HT-29 (cell line): Measurements from ENCODE around the gene ASTN2. TPM values are rescaled to one million over a fixed set of nuclear protein-coding genes. Genes with fewer than 3 reads are reported as not detected.

ENCODE experiments used
- DNase-seq: peaks from one replicate; pipeline ENCODE4 v3.0.0-alpha.2; 2015; ENCODE audit warnings: low spot score
- total RNA-seq: library from RNA; depleted of rRNA; stranded (reverse); fragments of >200 nt; shearing (Covaris generic); gene quantifications from 2 replicates; pipeline ENCODE4 v1.2.3, GENCODE V29; 2014

ASTN2 gene
- total RNA-seq, 1 experiment from 2014 or later = 4.0 TPM

GRCh38 chr9:116817762-116818161, 597.1 kb downstream of the ASTN2 start:
- no peak for DNase-seq

GRCh38 chr9:116816484-116816883, 598.4 kb downstream of the ASTN2 start:
- no peak for DNase-seq

GRCh38 chr9:116815835-116816234, 599.0 kb downstream of the ASTN2 start:
- no peak for DNase-seq

GRCh38 chr9:116813031-116813300, 601.9 kb downstream of the ASTN2 start:
- no peak for DNase-seq

GRCh38 chr9:116812231-116813030, 602.4 kb downstream of the ASTN2 start:
- no peak for DNase-seq

GRCh38 chr9:116809656-116810055, 605.2 kb downstream of the ASTN2 start:
- DNase-seq = no peak

GRCh38 chr9:116806075-116806474, 608.8 kb downstream of the ASTN2 start:
- peak; percentile 30 for DNase-seq

- no peak for DNase-seq
Observed at GRCh38 chr9:116800885-116801284, 614.0 kb downstream of the ASTN2 start.

- no peak for DNase-seq
Observed at GRCh38 chr9:116800074-116800473, 614.8 kb downstream of the ASTN2 start.

- no peak for DNase-seq
Observed at GRCh38 chr9:116798521-116798920, 616.3 kb downstream of the ASTN2 start.

GRCh38 chr9:116797276-116797675, 617.6 kb downstream of the ASTN2 start:
- DNase-seq = no peak

GRCh38 chr9:116796669-116797068, 618.2 kb downstream of the ASTN2 start:
- no peak for DNase-seq

GRCh38 chr9:116795821-116796220, 619.0 kb downstream of the ASTN2 start:
- no peak for DNase-seq

GRCh38 chr9:116792271-116792670, 622.6 kb downstream of the ASTN2 start:
- no peak for DNase-seq

GRCh38 chr9:116791326-116791725, 623.5 kb downstream of the ASTN2 start:
- no peak for DNase-seq

GRCh38 chr9:116789081-116789480, 625.8 kb downstream of the ASTN2 start:
- DNase-seq = no peak

GRCh38 chr9:116786737-116787136, 628.1 kb downstream of the ASTN2 start:
- no peak for DNase-seq

- DNase-seq = no peak
Observed at GRCh38 chr9:116777116-116777515, 637.7 kb downstream of the ASTN2 start.

- no peak for DNase-seq
Observed at GRCh38 chr9:116774421-116775180, 640.3 kb downstream of the ASTN2 start.

GRCh38 chr9:116767219-116767618, 647.6 kb downstream of the ASTN2 start:
- no peak for DNase-seq

- DNase-seq = no peak
Observed at GRCh38 chr9:116765011-116765410, 649.8 kb downstream of the ASTN2 start.

- DNase-seq = no peak
Observed at GRCh38 chr9:116763770-116764169, 651.1 kb downstream of the ASTN2 start.

- DNase-seq = no peak
Observed at GRCh38 chr9:116760636-116761035, 654.2 kb downstream of the ASTN2 start.
